Endometrial microvascular endothelial cells (primary cell): ENCODE measurements around the gene NLGN1. TPM values are rescaled to one million over a fixed set of nuclear protein-coding genes. Genes with fewer than 3 reads are reported as not detected.

Experiments used
- in situ Hi-C: cut with HindIII; loops from 2 replicates; pipeline ENCODE4 v1.10.0; 2017; ENCODE audit warnings: low sequenced_read_pairs, low pct_unique_long_range_greater_than_20kb; ENCODE audit errors: inconsistent ontology term
- total RNA-seq: library from RNA; depleted of rRNA; stranded (reverse); fragments of >200 nt; gene quantifications from one replicate; pipeline ENCODE4 v1.2.3, GENCODE V29; 2015; ENCODE audit errors: inconsistent ontology term

The NLGN1 gene
- total RNA-seq, 1 donor from 2014 or later: 10.3 TPM

- in situ Hi-C loops: no loop called here
Observed at GRCh38 chr3:174302746-174303315, 905.3 kb downstream of the NLGN1 start.

- in situ Hi-C loops: no loop called here
Observed at GRCh38 chr3:174303907-174304560, 906.5 kb downstream of the NLGN1 start.

GRCh38 chr3:174308736-174309135, 911.2 kb downstream of the NLGN1 start:
- in situ Hi-C loops: no loop called here

- in situ Hi-C loops: no loop called here
Observed at GRCh38 chr3:174310475-174310983, 913.0 kb downstream of the NLGN1 start.

GRCh38 chr3:174315225-174315624, 917.7 kb downstream of the NLGN1 start:
- in situ Hi-C loops: no loop called here

GRCh38 chr3:174317005-174317404, 919.5 kb downstream of the NLGN1 start:
- in situ Hi-C loops: no loop called here

- in situ Hi-C loops: no loop called here
Observed at GRCh38 chr3:174318181-174318580, 920.6 kb downstream of the NLGN1 start.

- in situ Hi-C loops: no loop called here
Observed at GRCh38 chr3:174321548-174321947, 924.0 kb downstream of the NLGN1 start.

GRCh38 chr3:174322789-174323188, 925.2 kb downstream of the NLGN1 start:
- in situ Hi-C loops: no loop called here

- in situ Hi-C loops: no loop called here
Observed at GRCh38 chr3:174325171-174325570, 927.6 kb downstream of the NLGN1 start.

- in situ Hi-C loops: no loop called here
Observed at GRCh38 chr3:174325834-174326700, 928.5 kb downstream of the NLGN1 start.

GRCh38 chr3:174329321-174329720, 931.8 kb downstream of the NLGN1 start:
- in situ Hi-C loops: no loop called here

GRCh38 chr3:174330303-174330702, 932.8 kb downstream of the NLGN1 start:
- in situ Hi-C loops: no loop called here

GRCh38 chr3:174331095-174331800, 933.7 kb downstream of the NLGN1 start:
- in situ Hi-C loops: no loop called here

- in situ Hi-C loops: no loop called here
Observed at GRCh38 chr3:174332391-174332790, 934.8 kb downstream of the NLGN1 start.

- in situ Hi-C loops: no loop called here
Observed at GRCh38 chr3:174333640-174334039, 936.1 kb downstream of the NLGN1 start.

- in situ Hi-C loops: no loop called here
Observed at GRCh38 chr3:174334111-174334510, 936.6 kb downstream of the NLGN1 start.

- in situ Hi-C loops: no loop called here
Observed at GRCh38 chr3:174335324-174335723, 937.8 kb downstream of the NLGN1 start.

- in situ Hi-C loops: no loop called here
Observed at GRCh38 chr3:174335910-174336309, 938.4 kb downstream of the NLGN1 start.
